GM12892 (cell line): ENCODE results near the gene NFKBIL1.

Source experiments
- POLR2A ChIP-seq: IDR thresholded peaks from 2 replicates; pipeline ENCODE4 v1.6.1; 2011; ENCODE audit warnings: low read depth, low read length, control low read depth
- POLR2AphosphoS5 ChIP-seq: IDR thresholded peaks from 2 replicates; pipeline ENCODE4 v1.6.1; 2011; ENCODE audit warnings: low read depth, low read length, control low read depth

DNA sequence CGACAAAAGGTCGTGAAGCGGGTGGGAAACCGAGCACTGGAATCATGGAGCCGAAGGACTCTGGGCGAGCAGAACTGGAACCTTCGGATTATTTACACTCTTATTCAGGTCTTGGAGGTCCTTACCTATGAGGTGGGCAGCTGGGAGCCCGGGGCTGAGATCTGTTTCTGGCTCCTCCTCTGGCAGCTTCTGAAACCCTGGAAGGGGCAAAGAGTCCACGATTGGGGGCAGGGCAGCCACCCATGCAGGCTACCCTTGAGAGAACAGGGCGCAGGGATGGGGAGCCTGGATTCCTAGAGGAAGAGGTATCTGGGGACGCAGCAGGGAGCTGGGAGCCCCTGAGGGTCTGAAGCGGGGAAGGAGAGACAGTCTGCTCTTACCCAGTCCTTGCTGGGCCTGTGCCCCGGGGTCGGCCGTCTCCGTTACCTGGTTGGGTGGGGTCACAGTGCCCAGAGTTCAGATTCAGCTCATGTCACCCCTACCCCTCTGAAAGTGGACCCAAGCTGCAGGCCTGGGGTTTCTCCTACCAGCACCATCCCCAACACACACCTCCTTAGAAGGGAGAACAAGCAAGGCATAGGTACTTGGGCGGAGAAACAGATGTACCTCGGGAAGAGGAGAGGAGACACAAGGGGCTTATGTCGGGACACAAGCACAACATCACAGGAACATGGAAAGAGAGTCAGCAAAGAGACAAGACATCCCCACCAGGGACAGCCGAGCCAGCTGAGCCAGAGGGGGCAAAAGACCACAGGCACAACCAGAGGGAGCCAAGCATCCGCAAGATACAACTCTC is 34.2 kb downstream of the NFKBIL1 start:
- TF ChIP-seq POLR2AphosphoS5 (no peak), POLR2A (no peak)
